HL-60 (cell line): Measurements from ENCODE around the gene NARS2.

Source experiments
- CTCF ChIP-seq: IDR thresholded peaks from one replicate; pipeline ENCODE4 v1.5.1; 2011; ENCODE audit warnings: low read length, control low read depth, inconsistent platforms; ENCODE audit not compliant: insufficient read depth
- GABPA ChIP-seq: IDR thresholded peaks from 2 replicates; pipeline ENCODE4 v1.6.1; 2012; ENCODE audit warnings: low read depth
- POLR2AphosphoS5 ChIP-seq: IDR thresholded peaks from 2 replicates; pipeline ENCODE4 v1.6.1; 2012; ENCODE audit warnings: low read depth
- REST ChIP-seq: IDR thresholded peaks from 2 replicates; pipeline ENCODE4 v1.6.1; 2012; ENCODE audit warnings: low read depth; ENCODE audit not compliant: insufficient replicate concordance

- TF ChIP-seq CTCF, result no peak
- TF ChIP-seq REST, result no peak
- no peak; the same call in 1 of the 2 replicates for TF ChIP-seq POLR2AphosphoS5
- no peak for TF ChIP-seq GABPA
These were observed 156.6 kb downstream of the NARS2 start for GRCh38 chr11:78417888-78418583.
